ENCODE results near the gene FBXO30.

Gene FBXO30

GRCh38 chr6:145814501-145815308 is at the start of gene FBXO30:
Gene FBXO30, minus strand, starts transcription at chr6:145814795. Its CDS starts 8,390 bp downstream, at chr6:145806405.
- H3K4me3 ChIP-seq (ENCODE audit: low read depth, low read length) = peak within 1 kb of the TSS; percentile 86

GRCh38 chr6:145863988-145864616 is 49.5 kb upstream of the FBXO30 start:
- no peak overlapping the region for H3K4me3 ChIP-seq (ENCODE audit: low read depth, low read length)

GRCh38 chr6:145863366-145863765 is 48.8 kb upstream of the FBXO30 start:
- no peak overlapping the region for H3K4me3 ChIP-seq (ENCODE audit: low read depth, low read length)

GRCh38 chr6:145860562-145860961 is 46.0 kb upstream of the FBXO30 start:
- H3K4me3 ChIP-seq (ENCODE audit: low read depth, low read length) = no peak overlapping the region

GRCh38 chr6:145850671-145851070 is 36.1 kb upstream of the FBXO30 start:
- H3K4me3 ChIP-seq (ENCODE audit: low read depth, low read length) = no peak overlapping the region

- no peak overlapping the region for H3K4me3 ChIP-seq (ENCODE audit: low read depth, low read length)
Measured at GRCh38 chr6:145848541-145848940, 33.9 kb upstream of the FBXO30 start.

- no peak overlapping the region for H3K4me3 ChIP-seq (ENCODE audit: low read depth, low read length)
Measured at GRCh38 chr6:145845557-145845956, 31.0 kb upstream of the FBXO30 start.

- no peak overlapping the region for H3K4me3 ChIP-seq (ENCODE audit: low read depth, low read length)
Measured at GRCh38 chr6:145844933-145845540, 30.4 kb upstream of the FBXO30 start.

- no peak overlapping the region for H3K4me3 ChIP-seq (ENCODE audit: low read depth, low read length)
Measured at GRCh38 chr6:145842693-145843546, 28.3 kb upstream of the FBXO30 start.

- H3K4me3 ChIP-seq (ENCODE audit: low read depth, low read length) = no peak overlapping the region
Measured at GRCh38 chr6:145841668-145842067, 27.1 kb upstream of the FBXO30 start.

GRCh38 chr6:145839653-145840052 is 25.1 kb upstream of the FBXO30 start:
- H3K4me3 ChIP-seq (ENCODE audit: low read depth, low read length) = no peak overlapping the region

- no peak overlapping the region for H3K4me3 ChIP-seq (ENCODE audit: low read depth, low read length)
Measured at GRCh38 chr6:145838305-145838704, 23.7 kb upstream of the FBXO30 start.

GRCh38 chr6:145836772-145837171 is 22.2 kb upstream of the FBXO30 start:
- H3K4me3 ChIP-seq (ENCODE audit: low read depth, low read length) = no peak overlapping the region

GRCh38 chr6:145836170-145836569 is 21.6 kb upstream of the FBXO30 start:
- H3K4me3 ChIP-seq (ENCODE audit: low read depth, low read length) = no peak overlapping the region

- H3K4me3 ChIP-seq (ENCODE audit: low read depth, low read length) = no peak overlapping the region
Measured at GRCh38 chr6:145830612-145831011, 16.0 kb upstream of the FBXO30 start.

GRCh38 chr6:145829950-145830349 is 15.4 kb upstream of the FBXO30 start:
- no peak overlapping the region for H3K4me3 ChIP-seq (ENCODE audit: low read depth, low read length)

GRCh38 chr6:145829102-145829501 is 14.5 kb upstream of the FBXO30 start:
- no peak overlapping the region for H3K4me3 ChIP-seq (ENCODE audit: low read depth, low read length)

- H3K4me3 ChIP-seq (ENCODE audit: low read depth, low read length) = no peak overlapping the region
Measured at GRCh38 chr6:145824344-145824743, 9.7 kb upstream of the FBXO30 start.

GRCh38 chr6:145823328-145823944 is 8.8 kb upstream of the FBXO30 start:
- H3K4me3 ChIP-seq (ENCODE audit: low read depth, low read length) = no peak overlapping the region

GRCh38 chr6:145822456-145822855 is 7.9 kb upstream of the FBXO30 start:
- H3K4me3 ChIP-seq (ENCODE audit: low read depth, low read length) = no peak overlapping the region

GRCh38 chr6:145819994-145820393 is 5.4 kb upstream of the FBXO30 start:
- H3K4me3 ChIP-seq (ENCODE audit: low read depth, low read length) = no peak overlapping the region

Measured in iPS-11a (cell line).